ENCODE data around the gene SSTR4. TPM values are rescaled to one million over a fixed set of nuclear protein-coding genes. Genes with fewer than 3 reads are reported as not detected.
A peak's percentile ranks its signal among the peaks of the same experiment; 100 is the strongest.

The SSTR4 gene
- total RNA-seq, 6 experiments from 2014 or later = not detected

- WGBS (ENCODE audit: insufficient coverage, low coverage, low lambda C conversion rate, missing lambda C conversion rate) = 32% methylated on average over 12 of the region's 14 CpGs
- no peaks in the 10 kb centered on the region for H3K27me3 ChIP-seq
- no peaks in the 10 kb centered on the region for H3K4me1 ChIP-seq
- H3K4me3 ChIP-seq = no peak overlapping the region
- TF ChIP-seq POLR2A (IDR thresholded peaks at IDR 0.05) = no peak
- no peak for TF ChIP-seq CTCF (IDR thresholded peaks at IDR 0.05)
- no peaks in the 10 kb centered on the region for H3K36me3 ChIP-seq
- ATAC-seq = peak; percentile 18 to 43 (median 36)
- no peaks in the 10 kb centered on the region for H3K9me3 ChIP-seq
- peak overlapping the region; percentile 65 to 95 (median 74) for H3K27ac ChIP-seq
- intact Hi-C loops (cut with DNase I) = no loop called here
- peak in 2 of 3 donors; percentile 68 to 69 for DNase-seq
Measured at GRCh38 chr20:23086931-23087411, 51.9 kb downstream of the SSTR4 start.

GRCh38 chr20:23087587-23088251, 52.6 kb downstream of the SSTR4 start:
- ATAC-seq = no peak
- Histone ChIP-seq H3K27ac (peak overlapping the region in 2 of 3 donors; percentile 65 to 95), H3K9me3 (no peaks in the 10 kb centered on the region), H3K36me3 (no peaks in the 10 kb centered on the region), H3K4me1 (no peaks in the 10 kb centered on the region), H3K27me3 (no peaks in the 10 kb centered on the region), H3K4me3 (no peak overlapping the region)
- no peak for TF ChIP-seq POLR2A (IDR thresholded peaks at IDR 0.05)
- WGBS (ENCODE audit: insufficient coverage, low coverage, low lambda C conversion rate, missing lambda C conversion rate) = 41% methylated on average over 7 of the region's 9 CpGs
- no peak for DNase-seq
- intact Hi-C loops (cut with DNase I) = no loop called here

Other genes starting within 250 kb of the SSTR4 start
- 10 to 100 TPM in 2 of 6 experiments, 1 to 10 TPM in 4; 1.4 to 15.6 (median 4.9) TPM for gene THBD, start 14.4 kb downstream of the SSTR4 start, total RNA-seq
- gene CD93, start 51.0 kb downstream of the SSTR4 start, total RNA-seq = 10 to 100 TPM in 2 of 6 experiments, 1 to 10 TPM in 4; 3.9 to 21.5 (median 9.2) TPM